Hepatocyte (in vitro differentiated cells): Measurements from ENCODE around the gene RXRA. TPM values are rescaled to one million over a fixed set of nuclear protein-coding genes. Genes with fewer than 3 reads are reported as not detected.

ENCODE experiments used
- DNase-seq: peaks from one replicate; pipeline ENCODE4 v3.0.0-alpha.2; 2016; ENCODE audit warnings: low spot score
- H2AFZ ChIP-seq: fragments of 200-600 bp; sonication (generic); 2 replicates; pipeline ENCODE4 v1.6.0; 2016; ENCODE audit warnings: antibody characterized with exemption, mild to moderate bottlenecking
- H3K27ac ChIP-seq: fragments of 200-600 bp; sonication (generic); 2 replicates; pipeline ENCODE4 v1.5.1; 2016; ENCODE audit warnings: mild to moderate bottlenecking
- H3K27me3 ChIP-seq: fragments of 200-600 bp; sonication (generic); 2 replicates; pipeline ENCODE4 v1.6.1; 2016
- H3K36me3 ChIP-seq: fragments of 200-600 bp; sonication (generic); replicated peaks from 2 replicates; pipeline ENCODE4 v1.5.1; 2016; ENCODE audit warnings: low read depth; ENCODE audit not compliant: insufficient read depth
- H3K4me1 ChIP-seq: fragments of 200-600 bp; sonication (generic); 2 replicates; pipeline ENCODE4 v1.5.1; 2016; ENCODE audit warnings: mild to moderate bottlenecking, moderate library complexity; ENCODE audit not compliant: insufficient read depth
- H3K4me2 ChIP-seq: fragments of 200-600 bp; sonication (generic); 2 replicates; pipeline ENCODE4 v1.6.0; 2016
- H3K4me3 ChIP-seq: fragments of 200-600 bp; sonication (generic); 2 replicates; pipeline ENCODE4 v1.5.1; 2016; ENCODE audit warnings: mild to moderate bottlenecking
- H3K79me2 ChIP-seq: fragments of 200-600 bp; sonication (generic); 2 replicates; pipeline ENCODE4 v1.6.0; 2017; ENCODE audit warnings: mild to moderate bottlenecking
- H3K9me2 ChIP-seq: fragments of 200-600 bp; sonication (generic); replicated peaks from 2 replicates; pipeline ENCODE4 v1.6.0; 2017; ENCODE audit warnings: mild to moderate bottlenecking; ENCODE audit not compliant: insufficient read depth
- H3K9me3 ChIP-seq: fragments of 200-600 bp; sonication (generic); 2 replicates; pipeline ENCODE4 v1.5.1; 2016; ENCODE audit warnings: low read depth, mild to moderate bottlenecking
- H4K20me1 ChIP-seq: fragments of 200-600 bp; sonication (generic); 2 replicates; pipeline ENCODE4 v1.6.0; 2016; ENCODE audit warnings: mild to moderate bottlenecking; ENCODE audit not compliant: insufficient read depth, poor library complexity, severe bottlenecking
- EZH2 ChIP-seq: fragments of 200-600 bp; sonication (generic); IDR thresholded peaks from 2 replicates; pipeline ENCODE4 v1.6.1; 2016; ENCODE audit warnings: antibody characterized with exemption, mild to moderate bottlenecking, borderline replicate concordance
- EZH2phosphoT487 ChIP-seq: fragments of 200-600 bp; sonication (generic); IDR thresholded peaks from one replicate; pipeline ENCODE4 v1.6.1; 2018; ENCODE audit warnings: antibody characterized with exemption, mild to moderate bottlenecking, low read depth, moderate library complexity; ENCODE audit not compliant: unreplicated experiment, severe bottlenecking
- WGBS: methylation state at CpG from one replicate; pipeline ENCODE4 v1.1.6; 2016; ENCODE audit warnings: low lambda C conversion rate; ENCODE audit errors: missing lambda C conversion rate; 5-methylcytosine and 5-hydroxymethylcytosine counted together
- polyA plus RNA-seq: library from polyadenylated mRNA; unstranded; fragments of >200 nt; fragmentation: Nextera tagmentation; extraction: Ambion mirVana; gene quantifications from 2 replicates; pipeline ENCODE4 v1.2.1, GENCODE V29; 2016
- total RNA-seq: library from RNA; depleted of rRNA; stranded (reverse); fragments of >200 nt; gene quantifications from 2 replicates; pipeline ENCODE4 v1.2.3, GENCODE V29; 2014
- TF ChIP-seq, protein P1 (sequence below): fragments of 200-600 bp; sonication (generic); IDR thresholded peaks from 2 replicates; pipeline ENCODE4 v1.5.1; 2016; ENCODE audit warnings: antibody characterized with exemption, mild to moderate bottlenecking; ENCODE audit not compliant: poor library complexity

RXRA gene
- total and polyA plus RNA-seq, 2 experiments from 2014 or later: 35.9 to 41.6 TPM

DNA sequence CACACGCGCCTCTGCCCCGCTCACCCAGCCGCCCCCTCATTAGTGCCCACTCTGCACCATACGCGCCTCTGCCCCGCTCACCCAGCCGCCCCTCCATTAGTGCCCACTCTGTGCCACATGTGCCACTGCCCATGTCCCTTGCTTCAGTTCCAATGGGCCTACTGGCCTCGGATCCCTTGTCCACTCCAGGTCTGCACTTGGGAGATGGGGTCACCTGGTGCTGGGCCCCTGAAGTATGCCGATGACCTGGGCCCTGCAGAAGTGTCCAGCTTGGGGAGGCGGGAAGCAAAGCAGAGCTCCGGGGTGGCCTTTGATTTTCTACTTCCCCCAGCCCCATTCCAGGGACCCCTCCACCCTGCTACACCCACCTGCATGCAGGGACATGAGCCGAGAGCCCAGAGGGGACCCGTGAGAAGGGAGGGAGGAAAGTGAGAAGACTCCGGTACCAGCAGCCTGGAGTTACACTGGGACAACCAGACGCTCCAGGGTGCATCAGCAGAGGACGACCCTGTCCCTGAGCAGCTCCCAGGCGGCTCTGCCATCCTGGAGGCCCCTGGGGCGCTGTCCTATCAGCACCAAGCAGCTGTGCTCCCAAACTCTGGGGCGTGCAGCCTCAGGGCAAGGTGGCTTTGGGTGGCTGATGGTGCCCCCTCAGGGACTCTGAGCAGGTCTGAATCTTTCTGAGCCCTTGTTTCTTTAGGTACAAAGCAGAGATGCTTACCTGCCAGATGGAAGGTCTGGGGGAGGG lies 140.8 kb downstream of the RXRA start:
- TF ChIP-seq, protein P1, sequence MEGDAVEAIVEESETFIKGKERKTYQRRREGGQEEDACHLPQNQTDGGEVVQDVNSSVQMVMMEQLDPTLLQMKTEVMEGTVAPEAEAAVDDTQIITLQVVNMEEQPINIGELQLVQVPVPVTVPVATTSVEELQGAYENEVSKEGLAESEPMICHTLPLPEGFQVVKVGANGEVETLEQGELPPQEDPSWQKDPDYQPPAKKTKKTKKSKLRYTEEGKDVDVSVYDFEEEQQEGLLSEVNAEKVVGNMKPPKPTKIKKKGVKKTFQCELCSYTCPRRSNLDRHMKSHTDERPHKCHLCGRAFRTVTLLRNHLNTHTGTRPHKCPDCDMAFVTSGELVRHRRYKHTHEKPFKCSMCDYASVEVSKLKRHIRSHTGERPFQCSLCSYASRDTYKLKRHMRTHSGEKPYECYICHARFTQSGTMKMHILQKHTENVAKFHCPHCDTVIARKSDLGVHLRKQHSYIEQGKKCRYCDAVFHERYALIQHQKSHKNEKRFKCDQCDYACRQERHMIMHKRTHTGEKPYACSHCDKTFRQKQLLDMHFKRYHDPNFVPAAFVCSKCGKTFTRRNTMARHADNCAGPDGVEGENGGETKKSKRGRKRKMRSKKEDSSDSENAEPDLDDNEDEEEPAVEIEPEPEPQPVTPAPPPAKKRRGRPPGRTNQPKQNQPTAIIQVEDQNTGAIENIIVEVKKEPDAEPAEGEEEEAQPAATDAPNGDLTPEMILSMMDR: no peak
- TF ChIP-seq EZH2phosphoT487 (no peak), EZH2 (no peak)
- Histone ChIP-seq H3K27ac (no peak overlapping the region), H3K4me1 (no peaks in the 10 kb centered on the region), H3K27me3 (no peaks in the 10 kb centered on the region), H3K79me2 (no peaks in the 10 kb centered on the region), H3K4me3 (no peak overlapping the region), H4K20me1 (no peaks in the 10 kb centered on the region), H3K9me3 (no peaks in the 10 kb centered on the region), H3K9me2 (no peaks in the 10 kb centered on the region), H2AFZ (no peak overlapping the region), H3K36me3 (no peaks in the 10 kb centered on the region), H3K4me2 (no peak overlapping the region)
- DNase-seq: no peak
- 78% methylated on average over 16 of the region's 20 CpGs for WGBS

DNA sequence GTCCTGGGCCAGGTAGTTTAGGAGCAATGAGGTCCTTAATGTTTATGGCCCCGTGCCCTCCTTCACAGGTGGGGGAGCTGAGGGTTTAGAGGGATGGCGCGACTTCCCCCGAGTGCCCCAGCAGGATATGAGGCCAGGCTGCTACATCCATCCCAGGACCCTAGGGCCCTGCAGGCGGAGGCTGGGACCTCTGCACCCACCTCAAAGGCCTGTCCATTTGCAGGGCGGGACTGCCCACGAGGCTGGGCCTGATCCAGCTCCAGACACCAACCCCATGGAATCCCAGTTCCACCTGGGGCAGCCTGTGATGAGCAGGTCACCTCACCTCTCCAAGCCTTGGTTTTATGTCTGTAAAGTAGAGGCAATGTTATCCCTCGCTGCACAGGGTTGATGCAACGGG lies 142.1 kb downstream of the RXRA start:
- no peak for TF ChIP-seq EZH2phosphoT487
- no peak for TF ChIP-seq EZH2
- TF ChIP-seq, protein P1: no peak
- DNase-seq: no peak
- Histone ChIP-seq H3K4me2 (no peak overlapping the region), H3K27me3 (no peaks in the 10 kb centered on the region), H3K36me3 (no peaks in the 10 kb centered on the region), H4K20me1 (no peaks in the 10 kb centered on the region), H3K9me2 (no peaks in the 10 kb centered on the region), H3K79me2 (no peaks in the 10 kb centered on the region), H3K9me3 (no peaks in the 10 kb centered on the region), H3K27ac (no peak overlapping the region), H2AFZ (no peak overlapping the region), H3K4me1 (no peaks in the 10 kb centered on the region), H3K4me3 (no peak overlapping the region)
- 85% methylated on average over 9 of the region's 9 CpGs for WGBS

DNA sequence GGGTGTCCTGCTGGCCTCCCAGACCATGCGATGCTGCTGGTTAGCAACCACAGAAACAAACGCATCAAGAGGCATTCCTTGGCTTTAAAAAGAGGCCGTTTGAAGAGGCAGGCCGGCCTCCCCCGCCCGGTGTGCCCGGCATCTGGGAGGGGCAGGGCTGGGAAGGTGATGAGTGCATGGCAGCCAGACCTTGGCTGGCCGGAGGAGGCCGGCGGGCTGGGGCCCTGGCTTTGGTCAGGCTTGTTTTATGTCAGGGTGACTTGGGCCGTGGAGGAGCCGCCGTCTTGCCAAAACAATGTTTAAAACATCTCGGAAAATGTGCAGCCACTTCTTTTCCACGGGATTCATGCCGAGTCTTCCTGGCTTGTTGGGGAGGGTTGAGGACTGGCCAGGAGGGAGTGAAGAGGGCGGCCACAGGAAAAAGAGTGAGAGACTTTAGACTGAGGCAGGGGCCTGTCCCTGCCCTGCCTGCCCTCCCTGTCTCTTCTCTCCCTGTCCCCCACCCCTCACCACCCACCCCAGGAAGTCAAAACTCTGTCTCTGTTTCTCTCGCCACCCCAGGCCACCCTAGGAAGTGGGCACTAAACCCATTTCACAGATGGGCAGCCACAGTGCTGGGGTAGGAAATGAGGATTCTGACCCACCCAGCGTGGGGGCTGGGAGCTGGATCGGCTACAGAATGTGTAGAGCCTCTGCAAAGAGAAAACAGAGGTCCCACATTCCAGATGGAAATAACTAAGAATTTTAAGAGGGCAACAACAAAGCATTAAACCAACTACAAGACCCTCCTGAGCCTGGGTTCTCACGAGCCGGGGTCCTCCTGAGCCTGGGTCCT lies 143.0 kb downstream of the RXRA start:
- WGBS: 58% methylated on average over 22 of the region's 22 CpGs
- Histone ChIP-seq H2AFZ (no peak overlapping the region), H3K4me1 (no peaks in the 10 kb centered on the region), H3K4me3 (no peak overlapping the region), H3K4me2 (no peak overlapping the region), H3K79me2 (no peaks in the 10 kb centered on the region), H3K36me3 (no peaks in the 10 kb centered on the region), H3K27ac (peak overlapping the region; percentile 9), H3K9me2 (no peaks in the 10 kb centered on the region), H4K20me1 (no peaks in the 10 kb centered on the region), H3K27me3 (no peaks in the 10 kb centered on the region), H3K9me3 (no peaks in the 10 kb centered on the region)
- TF ChIP-seq EZH2phosphoT487 (no peak), EZH2 (no peak)
- TF ChIP-seq, protein P1: no peak
- peak; percentile 38 for DNase-seq
